K562 (cell line): ENCODE measurements around the gene DNAH9.

Experiments
- MTA3 ChIP-seq: fragments of 450-650 bp; formaldehyde crosslinking; IDR thresholded peaks from 2 replicates; pipeline ENCODE4 v1.6.1; 2017; ENCODE audit warnings: mild to moderate bottlenecking, borderline replicate concordance
- PHF21A ChIP-seq: fragments of 450-650 bp; IDR thresholded peaks from 2 replicates; pipeline ENCODE4 v1.6.1; 2017; ENCODE audit warnings: low read depth, borderline replicate concordance
- REST ChIP-seq, 2 experiments: fragments of 450-650 bp; formaldehyde crosslinking in 1 of 2; IDR thresholded peaks; 2 replicates each; pipeline versions ENCODE4 v1.4.0 to v1.6.1; 2014 to 2020; ENCODE audit warnings: mild to moderate bottlenecking in 2 of 2, borderline replicate concordance in 1 of 2, low read depth in 1 of 2
- STAT5B ChIP-seq: fragments of 250-450 bp; sonication (Bioruptor Pico); IDR thresholded peaks from 2 replicates; pipeline ENCODE4 v1.8.0; 2021; ENCODE audit warnings: mild to moderate bottlenecking, inconsistent platforms
- ZKSCAN8 ChIP-seq: fragments of 200-800 bp; sonication (Bioruptor generic); IDR thresholded peaks from 2 replicates; pipeline ENCODE4 v1.6.1; 2016; ENCODE audit warnings: missing genetic modification characterization, missing compliant biosample characterization
- TF ChIP-seq, protein P1 (sequence below), 3 experiments: fragments of 200-800 bp in 1 of 3; fragments of 250-450 bp in 1 of 3; fragments of 450-650 bp in 1 of 3; sonication (Bioruptor Pico) in 1 of 3; sonication (Bioruptor generic) in 1 of 3; formaldehyde crosslinking in 1 of 3; IDR thresholded peaks; 2 replicates each; pipeline versions ENCODE4 v1.6.1 to v1.8.0; 2016 to 2022; ENCODE audit warnings: mild to moderate bottlenecking in 2 of 3, missing genetic modification characterization in 2 of 3, missing compliant biosample characterization in 1 of 3, moderate library complexity in 1 of 3

GRCh38 chr17:11601661-11602060 is 3.4 kb downstream of the DNAH9 start:
- TF ChIP-seq, protein P1, sequence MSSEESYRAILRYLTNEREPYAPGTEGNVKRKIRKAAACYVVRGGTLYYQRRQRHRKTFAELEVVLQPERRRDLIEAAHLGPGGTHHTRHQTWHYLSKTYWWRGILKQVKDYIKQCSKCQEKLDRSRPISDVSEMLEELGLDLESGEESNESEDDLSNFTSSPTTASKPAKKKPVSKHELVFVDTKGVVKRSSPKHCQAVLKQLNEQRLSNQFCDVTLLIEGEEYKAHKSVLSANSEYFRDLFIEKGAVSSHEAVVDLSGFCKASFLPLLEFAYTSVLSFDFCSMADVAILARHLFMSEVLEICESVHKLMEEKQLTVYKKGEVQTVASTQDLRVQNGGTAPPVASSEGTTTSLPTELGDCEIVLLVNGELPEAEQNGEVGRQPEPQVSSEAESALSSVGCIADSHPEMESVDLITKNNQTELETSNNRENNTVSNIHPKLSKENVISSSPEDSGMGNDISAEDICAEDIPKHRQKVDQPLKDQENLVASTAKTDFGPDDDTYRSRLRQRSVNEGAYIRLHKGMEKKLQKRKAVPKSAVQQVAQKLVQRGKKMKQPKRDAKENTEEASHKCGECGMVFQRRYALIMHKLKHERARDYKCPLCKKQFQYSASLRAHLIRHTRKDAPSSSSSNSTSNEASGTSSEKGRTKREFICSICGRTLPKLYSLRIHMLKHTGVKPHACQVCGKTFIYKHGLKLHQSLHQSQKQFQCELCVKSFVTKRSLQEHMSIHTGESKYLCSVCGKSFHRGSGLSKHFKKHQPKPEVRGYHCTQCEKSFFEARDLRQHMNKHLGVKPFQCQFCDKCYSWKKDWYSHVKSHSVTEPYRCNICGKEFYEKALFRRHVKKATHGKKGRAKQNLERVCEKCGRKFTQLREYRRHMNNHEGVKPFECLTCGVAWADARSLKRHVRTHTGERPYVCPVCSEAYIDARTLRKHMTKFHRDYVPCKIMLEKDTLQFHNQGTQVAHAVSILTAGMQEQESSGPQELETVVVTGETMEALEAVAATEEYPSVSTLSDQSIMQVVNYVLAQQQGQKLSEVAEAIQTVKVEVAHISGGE (CRISPR knock-in tag; IDR thresholded peaks at IDR 0.05) = no peak
- no peak for TF ChIP-seq ZKSCAN8 (CRISPR knock-in tag)
- no peak for TF ChIP-seq PHF21A
- no peak for TF ChIP-seq MTA3
- no peak for TF ChIP-seq STAT5B (CRISPR knock-in tag)
- no peak for TF ChIP-seq REST (IDR thresholded peaks at IDR 0.05; ENCODE audit: borderline replicate concordance)
- no peak for TF ChIP-seq REST (CRISPR knock-in tag; IDR thresholded peaks at IDR 0.05; ENCODE audit: low read depth)
